Ovary (tissue), 3 donors: ENCODE measurements around the gene ALOX5.

Experiments
- CTCF ChIP-seq, 3 donors: fragments of 450-650 bp in 2 of 3; fragments of 200-600 bp in 1 of 3; IDR thresholded peaks; one replicate each; pipeline versions ENCODE4 v1.5.1 to v1.8.0; 2016 to 2022; ENCODE audit warnings: antibody characterized with exemption in 3 of 3, mild to moderate bottlenecking in 1 of 3
- EP300 ChIP-seq: sonication (generic); formaldehyde crosslinking; IDR thresholded peaks from one replicate; pipeline ENCODE4 v1.6.1; 2017; ENCODE audit warnings: antibody characterized with exemption
- donor health status: DM: no; HTN: no; CAD: no.

GRCh38 chr10:45424668-45425404 lies 50.8 kb downstream of the ALOX5 start:
- TF ChIP-seq CTCF (IDR thresholded peaks at IDR 0.05) (no peak), EP300 (no peak)
